CD4-positive, alpha-beta T cell (primary cell): ENCODE results near the gene TINAGL1. TPM values are rescaled to one million over a fixed set of nuclear protein-coding genes. Genes with fewer than 3 reads are reported as not detected.

ENCODE experiments used
- ATAC-seq: fragments of 200-7000 bp; cut with Tn5 transposase; one replicate; pipeline ENCODE4 v1.10.0; 2022; ENCODE audit warnings: mild to moderate bottlenecking; ENCODE audit not compliant: poor library complexity
- CTCF ChIA-PET: fragments of 350-600 bp; sonication (Branson Sonifier 250); formaldehyde crosslinking; loops from one replicate; lab custom pipeline; 2021; ENCODE audit warnings: antibody characterized with exemption, inconsistent platforms; lab: Charles Lee
- POLR2A ChIA-PET: fragments of 350-600 bp; sonication (Branson Sonifier 250); formaldehyde crosslinking; loops from one replicate; lab custom pipeline; 2021; ENCODE audit warnings: antibody characterized with exemption, inconsistent platforms; lab: Charles Lee
- DNase-seq, 14 experiments: peaks; one replicate each; pipeline ENCODE4 v3.0.0-alpha.2; 2013 to 2020; ENCODE audit warnings: mixed read lengths in 2 of 14
- H3K27ac ChIP-seq, 2 donors: one replicate each; pipeline versions ENCODE4 v1.5.1 to v1.7.0; 2013; ENCODE audit warnings: low read length in 2 of 2, low read depth in 1 of 2, mild to moderate bottlenecking in 1 of 2
- H3K27me3 ChIP-seq, 2 experiments: 1 replicate in 1 of 2; 2 replicates in 1 of 2; pipeline versions ENCODE4 v1.6.1 to v1.7.0; 2013; ENCODE audit warnings: low read length in 2 of 2, control low read depth in 1 of 2, mild to moderate bottlenecking in 1 of 2, moderate library complexity in 1 of 2; ENCODE audit not compliant: insufficient read depth in 2 of 2, control insufficient read depth in 1 of 2
- H3K36me3 ChIP-seq: one replicate; pipeline ENCODE4 v1.6.1; 2013; ENCODE audit warnings: low read length, control low read depth; ENCODE audit not compliant: insufficient read depth
- H3K4me1 ChIP-seq: one replicate; pipeline ENCODE4 v1.6.1; 2013; ENCODE audit warnings: low read length, control low read depth; ENCODE audit not compliant: insufficient read depth
- H3K4me3 ChIP-seq: one replicate; pipeline ENCODE4 v1.5.1; 2013; ENCODE audit warnings: mild to moderate bottlenecking, low read length, moderate library complexity
- H3K9me3 ChIP-seq, 2 experiments: 1 replicate in 1 of 2; 2 replicates in 1 of 2; pipeline versions ENCODE4 v1.6.1 to v1.7.0; 2013; ENCODE audit warnings: low read length in 2 of 2, mild to moderate bottlenecking in 2 of 2, control low read depth in 1 of 2, moderate library complexity in 1 of 2; ENCODE audit not compliant: control insufficient read depth in 1 of 2, insufficient read depth in 1 of 2
- H3K27ac Mint-ChIP-seq: one replicate; pipeline ENCODE4 v1.8.0; 2020; ENCODE audit warnings: mixed read lengths
- H3K27me3 Mint-ChIP-seq: one replicate; pipeline ENCODE4 v1.8.0; 2021; ENCODE audit warnings: mixed read lengths
- H3K36me3 Mint-ChIP-seq: one replicate; pipeline ENCODE4 v1.8.0; 2021; ENCODE audit warnings: low read depth, mixed read lengths
- H3K4me1 Mint-ChIP-seq: one replicate; pipeline ENCODE4 v1.8.0; 2021; ENCODE audit warnings: low read depth, mixed read lengths
- H3K4me3 Mint-ChIP-seq: one replicate; pipeline ENCODE4 v1.8.0; 2020; ENCODE audit warnings: mild to moderate bottlenecking, mixed read lengths
- H3K9me3 Mint-ChIP-seq: one replicate; pipeline ENCODE4 v1.8.0; 2020; ENCODE audit warnings: mixed read lengths
- CTCF ChIP-seq: fragments of 200-600 bp; IDR thresholded peaks from one replicate; pipeline ENCODE4 v1.8.0; 2022; ENCODE audit warnings: antibody characterized with exemption, mild to moderate bottlenecking
- intact Hi-C, 2 experiments: fragments of 100-400 bp; cut with DNase I in 1 of 2; cut with micrococcal nuclease in 1 of 2; formaldehyde crosslinking; loops; one replicate each; pipeline versions ENCODE4 v1.15.1 to v1.9.0; 2023 to 2025; cut with DNase I, micrococcal nuclease
- total RNA-seq, 174 experiments: library from RNA in 2 of 174; stranded (reverse) in 2 of 174; gene quantifications; one replicate each; pipeline ENCODE4 v1.2.3 and lab custom pipeline; 2021 to 2026

The TINAGL1 gene
- total RNA-seq, 2 experiments from 2014 or later = not detected

GRCh38 chr1:31623365-31623764 lies 47.0 kb downstream of the TINAGL1 start:
- intact Hi-C loops = no loop called here
- Histone ChIP-seq H3K4me3 (no peak overlapping the region), H3K4me1 (peaks cover 1% of the 10 kb centered on the region), H3K36me3 (peaks cover 16% of the 10 kb centered on the region), H3K27me3 (peaks cover 12 to 13% of the 10 kb centered on the region in 2 experiments), H3K9me3 (no peaks in the 10 kb centered on the region), H3K27ac (no peak overlapping the region)
- Mint-ChIP-seq H3K4me3 (no peak overlapping the region), H3K9me3 (no peaks in the 10 kb centered on the region), H3K27me3 (peaks cover 22% of the 10 kb centered on the region), H3K36me3 (peaks cover 23% of the 10 kb centered on the region), H3K27ac (no peak overlapping the region), H3K4me1 (no peaks in the 10 kb centered on the region)
- ChIA-PET CTCF (no interaction called here), POLR2A (no interaction called here)
- TF ChIP-seq CTCF = no peak
- ATAC-seq = no peak
- DNase-seq = no peak

- POLR2A ChIA-PET = no interaction called here
- H3K9me3 ChIP-seq = no peaks in the 10 kb centered on the region
- ATAC-seq = no peak
Observed at GRCh38 chr1:31624309-31624708, 48.0 kb downstream of the TINAGL1 start.

GRCh38 chr1:31624731-31625514 lies 48.6 kb downstream of the TINAGL1 start:
- Mint-ChIP-seq H3K4me1 (no peaks in the 10 kb centered on the region), H3K27me3 (peaks cover 7% of the 10 kb centered on the region), H3K36me3 (peaks cover 38% of the 10 kb centered on the region), H3K27ac (no peak overlapping the region), H3K9me3 (no peaks in the 10 kb centered on the region), H3K4me3 (no peak overlapping the region)
- H3K27me3 ChIP-seq = no peaks in the 10 kb centered on the region
- H3K9me3 ChIP-seq = no peaks in the 10 kb centered on the region
- DNase-seq (no peak), ATAC-seq (no peak)
- H3K4me1 ChIP-seq = no peaks in the 10 kb centered on the region
- POLR2A ChIA-PET = no interaction called here
- H3K4me3 ChIP-seq = no peak overlapping the region
- H3K27ac ChIP-seq = no peak overlapping the region
- intact Hi-C loops = no loop called here
- CTCF ChIA-PET = no interaction called here
- H3K36me3 ChIP-seq = peaks cover 30% of the 10 kb centered on the region
- no peak for TF ChIP-seq CTCF

More at GRCh38 chr1:31624309-31624708, 48.0 kb downstream of the TINAGL1 start:
- Histone ChIP-seq H3K4me3 (no peak overlapping the region), H3K27me3 (peaks cover 3 to 4% of the 10 kb centered on the region in 2 experiments), H3K27ac (no peak overlapping the region), H3K36me3 (peaks cover 24% of the 10 kb centered on the region), H3K4me1 (no peaks in the 10 kb centered on the region)
- intact Hi-C loops = no loop called here
- no peak for TF ChIP-seq CTCF
- CTCF ChIA-PET = no interaction called here
- Mint-ChIP-seq H3K4me3 (no peak overlapping the region), H3K27me3 (peaks cover 13% of the 10 kb centered on the region), H3K27ac (no peak overlapping the region), H3K4me1 (no peaks in the 10 kb centered on the region), H3K36me3 (peaks cover 32% of the 10 kb centered on the region), H3K9me3 (no peaks in the 10 kb centered on the region)
- DNase-seq = no peak
